Muscle of arm (tissue), 12 donors: ENCODE measurements around the gene SYF2. TPM values are rescaled to one million over a fixed set of nuclear protein-coding genes. Genes with fewer than 3 reads are reported as not detected.
A peak's percentile ranks its signal among the peaks of the same experiment; 100 is the strongest.
"Not testable (repeated sequence)": the region's sequence is repeated elsewhere in the genome, so short reads cannot be mapped to it uniquely, and the experiment has no call there.

ENCODE experiments used
- DNase-seq: peaks from one replicate; pipeline ENCODE4 v3.0.0-alpha.2; 2013
- polyA plus RNA-seq, 12 donors: library from polyadenylated mRNA; unstranded; fragments of 120-200 nt; gene quantifications; one replicate each; pipeline ENCODE4 v1.2.1, GENCODE V29; 2013; ENCODE audit not compliant: insufficient read length in 12 of 12

SYF2 gene
- polyA plus RNA-seq, 12 donors = 46.9 to 72.6 (median 55.0) TPM; not detected in 1

DNA sequence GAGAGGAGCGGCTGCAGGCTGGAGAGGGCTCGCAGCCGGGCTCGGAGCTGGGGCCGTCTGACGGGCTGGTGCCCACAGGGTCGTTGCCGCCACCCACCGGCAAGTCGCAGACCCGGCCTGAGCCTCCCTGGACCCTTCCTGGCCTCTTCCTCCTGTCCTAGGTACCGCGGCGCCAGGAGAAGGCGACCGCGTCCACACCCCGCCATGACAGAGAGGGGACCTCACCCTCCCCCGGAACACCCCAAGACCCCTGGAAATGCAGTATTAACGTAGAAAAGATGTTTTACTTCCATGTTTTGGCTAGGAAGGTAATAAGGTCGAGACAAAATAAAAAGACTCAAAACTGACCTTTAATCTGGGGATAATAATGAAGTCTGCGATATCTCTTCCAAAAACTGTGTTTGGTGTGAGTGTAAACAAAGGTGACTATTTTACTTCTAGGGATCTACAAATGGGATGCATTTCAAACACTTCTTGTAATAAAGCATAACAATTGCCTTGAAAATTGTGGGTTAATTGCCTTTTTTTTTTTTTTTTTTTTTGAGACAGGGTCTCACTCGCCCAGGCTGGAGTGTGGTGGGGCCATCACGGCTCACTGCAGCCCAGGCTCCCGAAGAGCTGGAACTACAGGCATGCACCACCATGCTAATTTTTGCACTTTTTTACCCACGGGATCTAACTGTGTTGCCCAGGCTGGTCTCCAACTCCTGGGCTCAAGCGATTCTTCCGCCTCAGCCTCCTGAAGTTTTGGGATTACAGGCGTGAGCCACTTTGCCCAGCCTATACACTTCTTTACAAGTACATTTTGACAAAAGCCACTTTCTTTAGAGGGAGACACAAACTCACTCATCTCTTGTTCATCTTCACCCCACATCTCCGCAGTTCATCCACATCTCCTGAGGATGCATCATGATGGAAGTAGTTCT lies 15.8 kb upstream of the SYF2 start:
- no peak for DNase-seq

DNA sequence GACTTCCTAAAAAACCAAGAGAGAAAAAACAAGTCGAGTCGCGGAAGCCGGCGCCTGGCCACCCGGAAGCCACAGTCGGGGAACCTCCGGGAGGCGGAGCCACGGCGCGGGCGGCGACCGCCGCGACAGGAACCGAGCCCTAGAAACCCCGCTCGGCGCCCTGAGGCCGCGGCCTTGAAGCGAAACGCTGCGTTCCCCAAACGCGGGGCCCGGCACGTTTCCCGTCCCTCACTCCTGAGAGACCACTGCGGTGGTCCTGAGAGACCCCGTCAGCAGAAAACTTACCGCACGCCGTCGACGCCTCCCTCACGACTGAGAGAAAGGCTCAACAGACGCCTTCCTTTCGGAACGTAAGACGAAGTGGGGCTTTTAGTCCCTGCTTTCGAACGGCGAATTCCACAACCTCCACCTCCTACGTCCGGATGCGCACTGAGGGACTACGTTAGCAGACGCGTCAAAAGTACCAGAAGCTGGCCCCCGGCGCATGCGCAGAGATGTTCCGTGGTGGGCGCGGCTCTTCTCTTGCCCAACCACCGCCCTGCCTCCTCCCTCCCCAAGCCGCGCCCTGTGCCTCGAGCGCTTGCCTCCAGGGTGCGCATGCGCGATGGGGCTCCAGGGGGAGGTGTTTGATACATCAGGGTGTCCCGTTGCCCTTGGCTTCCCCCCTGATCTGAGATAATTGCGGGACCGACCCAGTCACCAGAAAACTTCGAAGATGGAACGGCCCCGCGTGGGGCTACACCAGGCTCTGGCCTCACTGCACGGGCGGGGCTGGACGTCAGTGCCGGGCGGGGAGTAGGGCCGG lies 14.9 kb upstream of the SYF2 start, which contains the start of gene RSRP1:
RSRP1 (minus strand) TSS at position 431 of the 805 bp plus-strand sequence. CDS start 491 bp downstream, outside the sequence.
- peak; percentile 99 for DNase-seq

GRCh38 chr1:25246600-25247023 lies 14.3 kb upstream of the SYF2 start:
- no peak for DNase-seq

- no peak for DNase-seq
These were observed 13.7 kb upstream of the SYF2 start for GRCh38 chr1:25245809-25246599.

GRCh38 chr1:25245393-25245792 lies 13.1 kb upstream of the SYF2 start:
- DNase-seq = no peak

GRCh38 chr1:25243907-25244306 lies 11.6 kb upstream of the SYF2 start:
- DNase-seq = no peak

GRCh38 chr1:25239681-25240541 lies 7.6 kb upstream of the SYF2 start:
- DNase-seq = peak; percentile 95

DNA sequence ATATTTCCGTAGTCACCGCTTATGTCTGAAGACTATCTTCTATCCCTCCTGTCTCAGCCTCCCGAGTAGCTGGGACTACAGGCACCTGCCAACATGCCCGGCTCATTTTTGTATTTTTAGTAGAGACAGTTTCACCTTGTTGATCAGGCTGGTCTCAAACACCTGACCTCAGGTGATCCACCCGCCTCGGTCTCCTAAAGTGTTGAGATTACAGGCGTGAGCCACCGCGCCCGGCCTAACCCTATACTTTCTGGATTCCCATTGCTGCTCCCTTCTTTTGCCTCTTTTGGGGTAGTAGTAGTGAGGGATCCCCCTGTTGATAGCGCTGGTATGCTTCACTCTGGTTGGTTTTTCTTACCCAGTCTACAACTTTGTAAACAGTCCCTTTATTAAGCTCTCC lies 5.7 kb upstream of the SYF2 start:
- DNase-seq = no peak

- not testable (repeated sequence) for DNase-seq
These were observed 4.0 kb upstream of the SYF2 start for GRCh38 chr1:25236261-25236660.

DNA sequence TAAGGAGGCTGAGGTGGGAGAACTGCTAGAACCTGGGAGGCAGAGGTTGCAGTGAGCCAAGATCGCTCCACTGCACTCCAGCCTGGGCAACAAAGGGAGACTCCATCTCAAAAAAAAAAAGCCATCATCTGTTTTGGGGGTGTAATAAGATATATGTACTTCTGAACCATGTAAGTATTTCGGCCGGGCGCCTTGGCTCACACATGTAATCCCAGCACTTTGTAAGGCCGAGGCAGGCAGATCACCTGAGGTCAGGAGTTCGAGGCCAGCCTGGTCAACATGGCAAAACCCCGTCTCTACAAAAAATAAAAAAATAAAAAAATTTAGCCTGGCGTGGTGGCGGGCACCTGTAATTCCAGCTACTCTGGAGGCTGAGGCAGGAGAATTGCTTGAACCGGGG lies 3.1 kb upstream of the SYF2 start:
- DNase-seq = not testable (repeated sequence)

DNA sequence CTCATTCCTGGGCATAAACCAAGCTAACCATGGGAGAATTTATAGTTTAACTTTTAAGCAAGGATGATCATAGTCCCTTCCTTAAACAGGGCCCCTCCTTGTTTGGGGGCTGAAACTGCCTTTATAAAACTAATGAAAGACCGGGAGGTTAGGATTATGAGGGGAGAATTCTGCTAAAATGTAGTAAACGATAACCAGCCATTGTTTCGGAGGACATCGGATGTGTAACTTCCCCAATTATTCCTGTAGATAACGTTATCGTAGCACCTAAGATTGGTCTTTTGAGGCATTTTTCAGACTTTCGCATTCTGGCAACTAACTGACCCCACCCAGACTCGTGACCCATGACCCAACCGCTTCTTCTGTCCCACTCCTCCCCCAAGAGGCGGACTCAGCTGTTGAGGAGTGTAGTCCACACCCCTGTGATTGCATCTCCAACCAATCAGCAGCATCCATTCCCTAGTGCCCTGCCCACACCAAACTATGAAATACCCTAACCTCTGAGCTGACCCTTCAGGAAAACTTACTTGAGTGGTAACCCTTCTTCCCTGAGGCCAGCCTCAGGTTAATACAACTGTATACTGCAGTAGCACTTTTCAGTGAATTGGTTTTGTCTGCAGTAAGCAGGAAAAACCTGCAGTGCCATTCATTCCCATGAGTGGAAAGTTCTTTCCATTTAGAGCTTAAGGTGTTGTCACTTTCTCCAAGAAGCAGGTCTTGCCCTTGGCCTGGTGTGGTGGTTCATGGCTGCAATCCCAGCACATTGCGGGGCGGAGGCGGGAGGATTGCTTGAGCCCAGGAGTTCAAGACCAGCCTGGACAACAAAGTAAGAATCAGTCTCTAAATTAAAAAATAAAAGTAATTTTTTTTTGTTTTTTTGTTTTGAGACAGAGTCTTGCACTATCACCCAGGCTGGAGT lies 823 bp upstream of the SYF2 start:
- DNase-seq = peak; percentile 78

DNA sequence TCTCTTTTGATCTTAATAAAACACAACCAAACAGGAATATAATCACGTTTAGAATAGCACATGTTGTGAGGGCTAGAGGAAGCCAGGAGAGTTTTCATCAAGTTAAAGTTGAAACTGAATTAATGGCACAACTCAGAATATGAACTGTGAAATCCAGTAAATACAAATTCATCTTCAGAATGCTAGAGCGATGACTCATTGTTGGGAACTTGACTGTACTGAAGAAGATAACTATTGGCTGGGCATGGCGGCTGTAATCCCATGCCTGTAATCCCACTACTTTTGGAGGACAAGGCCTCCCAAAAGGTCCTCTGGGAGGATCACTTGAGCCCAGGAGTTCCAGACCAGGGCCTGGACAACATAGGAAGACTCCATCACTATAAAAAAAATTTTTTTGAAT lies 8.8 kb downstream of the SYF2 start:
- no peak for DNase-seq

- DNase-seq = no peak
These were observed 9.7 kb downstream of the SYF2 start for GRCh38 chr1:25222606-25223005.

DNA sequence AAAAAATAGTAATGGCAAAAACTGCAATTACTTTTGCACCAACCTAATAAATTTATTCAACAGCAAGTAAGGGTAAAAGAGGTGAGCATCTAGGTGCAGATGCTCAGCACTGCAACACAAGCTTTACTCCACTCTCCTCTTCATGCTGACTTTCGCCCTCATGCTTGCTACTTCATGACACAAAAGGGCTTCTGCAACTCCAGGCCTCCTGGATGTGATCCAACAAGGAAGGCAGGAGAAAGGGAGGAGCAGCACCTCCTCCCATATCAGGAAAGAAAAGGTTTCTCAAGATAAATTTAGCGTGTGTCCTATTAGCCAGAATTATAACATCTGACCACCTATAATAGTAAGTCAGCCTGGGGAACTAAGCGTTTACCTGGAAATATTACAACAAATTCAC lies 11.6 kb downstream of the SYF2 start:
- no peak for DNase-seq

GRCh38 chr1:25219661-25220251 lies 12.5 kb downstream of the SYF2 start:
- no peak for DNase-seq

DNA sequence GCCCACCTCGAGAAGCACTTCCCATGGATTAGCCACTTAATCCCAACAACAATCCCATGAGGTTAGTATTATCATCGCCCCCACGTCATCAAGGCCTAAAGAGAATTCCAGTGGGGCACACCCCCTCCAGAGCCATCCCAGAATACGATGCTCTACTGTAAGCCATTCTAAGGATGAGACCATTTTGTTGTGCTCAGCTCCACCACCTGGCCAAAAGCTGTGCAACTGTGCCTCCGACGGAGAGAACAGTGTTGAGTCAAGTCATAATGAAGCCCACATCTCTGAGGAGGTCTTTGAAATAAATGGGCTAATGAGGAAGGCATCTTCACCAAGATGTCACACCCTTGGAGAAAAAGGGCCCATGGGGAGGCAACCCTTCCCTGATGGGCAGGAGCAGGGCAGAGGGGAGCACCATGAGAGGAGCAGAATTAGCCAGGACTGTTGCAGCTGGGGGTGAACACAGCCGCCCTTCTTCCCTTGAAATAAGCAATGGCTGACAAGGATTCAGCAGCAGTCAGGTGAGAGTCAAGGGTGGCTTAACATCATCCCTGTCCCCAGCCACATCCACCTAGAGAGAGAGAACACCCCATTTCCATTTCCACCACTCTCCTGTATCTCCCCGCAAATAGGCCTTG lies 14.6 kb downstream of the SYF2 start:
- no peak for DNase-seq

- DNase-seq = no peak
These were observed 15.3 kb downstream of the SYF2 start for GRCh38 chr1:25217015-25217414.

- DNase-seq = no peak
These were observed 16.2 kb downstream of the SYF2 start for GRCh38 chr1:25216123-25216522.

- DNase-seq = no peak
These were observed 19.6 kb downstream of the SYF2 start for GRCh38 chr1:25212725-25213124.
